Measurements from ENCODE around the gene MTFMT.

MTFMT gene

GRCh38 chr15:64987136-64987535 is 42.3 kb downstream of the MTFMT start:
- DNase-seq (ENCODE audit: low spot score): no peak

- no peak for DNase-seq (ENCODE audit: low spot score)
These were observed 43.9 kb downstream of the MTFMT start for GRCh38 chr15:64985366-64986033.

- no peak for DNase-seq (ENCODE audit: low spot score)
These were observed 47.0 kb downstream of the MTFMT start for GRCh38 chr15:64982472-64982871.

GRCh38 chr15:64981812-64982431 is 47.5 kb downstream of the MTFMT start:
- no peak for DNase-seq (ENCODE audit: low spot score)

GRCh38 chr15:64979252-64979710 is 50.2 kb downstream of the MTFMT start:
- DNase-seq (ENCODE audit: low spot score): no peak

GRCh38 chr15:64975390-64975789 is 54.0 kb downstream of the MTFMT start:
- DNase-seq (ENCODE audit: low spot score): no peak

- DNase-seq (ENCODE audit: low spot score): no peak
These were observed 58.7 kb downstream of the MTFMT start for GRCh38 chr15:64970698-64971097.

GRCh38 chr15:64969401-64969800 is 60.0 kb downstream of the MTFMT start:
- no peak for DNase-seq (ENCODE audit: low spot score)

GRCh38 chr15:64961013-64961412 is 68.4 kb downstream of the MTFMT start:
- no peak for DNase-seq (ENCODE audit: low spot score)

- DNase-seq (ENCODE audit: low spot score): no peak
These were observed 69.3 kb downstream of the MTFMT start for GRCh38 chr15:64960153-64960552.

- DNase-seq (ENCODE audit: low spot score): no peak
These were observed 70.3 kb downstream of the MTFMT start for GRCh38 chr15:64959128-64959527.

GRCh38 chr15:64954395-64954794 is 75.0 kb downstream of the MTFMT start:
- DNase-seq (ENCODE audit: low spot score): no peak

GRCh38 chr15:64951777-64952418 is 77.5 kb downstream of the MTFMT start:
- DNase-seq (ENCODE audit: low spot score): no peak
